GM18858 (cell line): Measurements from ENCODE around the gene ADSL.
"Not testable (repeated sequence)": the region's sequence is repeated elsewhere in the genome, so short reads cannot be mapped to it uniquely, and the experiment has no call there.

ENCODE experiments used
- ATAC-seq: cut with Tn5 transposase; IDR thresholded peaks from one replicate; pipeline ENCODE4 v1.9.1; 2021; ENCODE audit not compliant: unreplicated experiment

The ADSL gene

DNA sequence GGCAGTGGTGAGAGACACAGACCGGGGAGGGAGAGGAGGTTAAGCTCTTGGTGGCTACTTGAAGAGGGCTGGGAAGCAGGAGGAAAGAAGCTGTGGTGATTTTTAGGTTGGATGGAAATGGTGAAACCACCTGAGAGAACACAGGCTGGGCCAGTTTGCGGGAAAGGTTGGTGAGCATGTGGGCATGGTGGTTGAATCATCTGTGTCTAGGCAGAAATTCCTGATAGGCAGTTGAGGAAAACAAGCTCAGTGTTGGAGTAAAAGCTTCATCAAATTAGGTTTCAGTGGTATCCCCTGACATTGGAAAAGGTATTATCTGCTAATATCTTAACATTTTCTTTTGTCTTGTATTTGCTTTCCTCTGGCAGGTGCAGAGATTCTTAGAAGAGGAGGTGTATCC lies 19.8 kb downstream of the ADSL start:
- ATAC-seq, result no peak

DNA sequence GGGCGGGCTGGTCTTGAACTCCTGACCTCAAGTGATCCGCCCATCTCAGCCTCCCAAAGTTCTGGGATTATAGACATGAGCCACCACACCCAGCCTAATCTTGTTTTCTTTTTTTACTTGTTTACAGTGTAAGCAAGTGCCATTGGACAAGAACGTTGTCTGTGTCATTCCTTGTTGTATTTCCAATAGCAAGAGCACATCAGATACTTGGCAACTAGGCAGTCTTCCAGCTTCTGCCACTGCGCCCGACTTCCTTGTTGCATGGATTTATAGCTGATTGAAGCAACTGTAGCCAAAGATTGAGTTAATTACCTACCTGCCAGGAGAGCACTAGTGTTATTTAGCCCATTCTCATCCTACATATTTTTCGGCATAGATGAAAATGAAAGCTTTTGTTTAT lies 21.0 kb downstream of the ADSL start:
- no peak for ATAC-seq

DNA sequence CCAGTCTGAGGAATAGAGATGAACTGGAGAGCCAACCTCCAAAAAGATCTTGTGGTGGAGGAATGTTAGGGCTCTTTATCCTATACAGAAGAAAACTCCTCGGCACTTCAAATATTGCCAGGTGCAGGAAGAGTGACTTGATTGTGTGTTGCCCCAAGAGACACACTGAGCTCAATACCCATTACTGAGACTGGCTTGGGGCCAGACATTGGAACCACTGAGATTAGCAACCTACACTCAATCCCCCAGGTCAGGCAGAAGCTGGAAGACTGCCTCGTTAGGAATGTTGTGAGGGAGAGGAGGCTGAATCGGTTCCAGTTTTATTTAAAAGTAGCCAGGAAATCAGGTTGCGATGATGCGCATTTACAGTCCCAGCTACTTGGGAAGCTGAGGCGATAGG lies 21.7 kb downstream of the ADSL start:
- ATAC-seq, result no peak

DNA sequence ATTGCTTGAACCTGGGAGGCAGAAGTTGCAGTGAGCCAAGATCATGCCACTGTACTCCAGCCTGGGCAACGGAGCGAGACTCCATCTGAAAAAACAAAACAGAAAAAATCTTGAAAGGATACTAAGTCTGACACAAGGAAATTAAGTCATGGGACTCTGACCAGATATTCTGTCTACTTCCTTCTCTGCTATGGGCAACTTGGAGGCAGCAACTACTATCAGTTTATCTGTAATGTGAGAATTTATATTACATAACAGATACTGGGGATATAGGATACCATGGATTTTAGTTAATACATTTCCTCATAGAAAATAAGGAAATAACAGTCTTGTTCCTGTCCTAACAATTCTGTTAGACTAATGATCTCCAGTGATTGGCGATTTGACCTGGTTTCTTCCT lies 22.5 kb downstream of the ADSL start:
- no peak for ATAC-seq

DNA sequence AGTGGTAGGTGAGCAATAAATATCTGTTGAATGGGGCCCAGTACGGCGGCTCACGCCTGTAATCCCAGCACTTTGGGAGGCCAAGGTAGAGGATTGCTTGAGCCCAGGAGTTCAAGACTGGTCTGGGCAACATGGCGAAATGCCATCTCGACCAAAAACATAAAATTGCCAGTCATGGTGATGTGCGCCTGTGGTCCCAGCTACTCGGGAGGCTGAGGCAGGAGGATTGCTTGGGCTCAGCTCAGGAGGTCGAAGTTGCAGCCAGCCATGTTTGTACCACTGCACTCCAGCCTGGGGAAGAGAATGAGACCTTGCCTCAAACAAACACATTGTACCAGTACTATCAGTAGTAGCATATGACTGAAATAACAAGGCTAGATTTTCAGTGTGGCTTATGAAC lies 28.3 kb downstream of the ADSL start:
- no peak for ATAC-seq

DNA sequence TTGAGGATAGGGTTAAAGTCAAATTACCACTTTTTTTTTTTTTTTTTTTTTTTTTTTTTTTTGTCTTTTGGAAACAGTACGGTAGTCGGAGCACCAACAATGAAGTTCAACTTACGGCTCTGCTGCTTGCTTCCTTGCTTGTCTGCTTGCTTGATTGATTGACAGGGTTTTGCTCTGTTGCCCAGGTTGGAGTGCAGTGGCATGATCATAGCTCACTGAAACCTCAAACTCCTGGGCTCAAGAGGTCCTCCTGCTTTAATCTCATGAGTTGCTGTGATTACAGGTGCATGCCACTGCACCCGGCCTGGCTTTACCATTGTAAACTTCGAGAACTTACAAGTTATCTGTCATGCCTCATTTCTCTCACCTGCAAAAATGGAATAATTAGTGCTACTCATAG lies 29.8 kb downstream of the ADSL start:
- ATAC-seq, result no peak

DNA sequence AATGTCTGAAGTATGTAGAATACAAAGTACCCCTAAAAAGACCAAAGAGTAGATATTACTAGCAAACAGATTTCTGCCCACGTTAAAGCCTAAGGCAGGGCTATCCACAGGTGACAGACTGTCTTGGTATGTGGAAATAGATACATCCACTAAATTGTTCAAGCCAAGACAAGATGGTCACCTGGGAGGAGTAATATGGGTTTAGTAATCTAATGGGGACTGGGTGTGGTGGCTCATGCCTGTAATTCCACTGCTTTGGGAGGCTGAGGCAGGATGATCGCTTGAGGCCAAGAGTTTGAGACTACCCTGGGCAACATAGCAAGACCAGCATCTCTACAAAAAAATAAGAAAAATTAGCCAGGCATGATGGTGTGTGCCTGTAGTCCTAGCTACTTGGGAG lies 31.6 kb downstream of the ADSL start:
- no peak for ATAC-seq

DNA sequence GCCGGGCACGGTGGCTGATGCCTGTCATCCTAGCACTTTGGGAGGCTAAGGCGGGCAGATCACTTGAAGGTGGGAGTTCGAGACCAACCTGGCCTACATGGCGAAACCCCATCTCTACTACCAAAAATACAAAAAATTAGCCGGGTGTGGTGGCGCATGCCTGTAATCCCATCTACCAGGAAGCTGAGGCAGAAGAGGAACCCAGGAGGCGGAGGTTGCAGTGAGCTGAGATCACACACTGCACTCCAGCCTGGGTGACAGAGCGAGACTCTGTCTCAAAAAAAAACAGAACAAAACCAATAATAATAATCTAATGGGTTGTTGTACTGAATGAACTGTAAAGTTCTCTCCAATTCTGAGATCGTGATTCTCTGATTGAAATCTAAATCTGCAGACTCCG lies 32.1 kb downstream of the ADSL start:
- ATAC-seq, result not testable (repeated sequence)

DNA sequence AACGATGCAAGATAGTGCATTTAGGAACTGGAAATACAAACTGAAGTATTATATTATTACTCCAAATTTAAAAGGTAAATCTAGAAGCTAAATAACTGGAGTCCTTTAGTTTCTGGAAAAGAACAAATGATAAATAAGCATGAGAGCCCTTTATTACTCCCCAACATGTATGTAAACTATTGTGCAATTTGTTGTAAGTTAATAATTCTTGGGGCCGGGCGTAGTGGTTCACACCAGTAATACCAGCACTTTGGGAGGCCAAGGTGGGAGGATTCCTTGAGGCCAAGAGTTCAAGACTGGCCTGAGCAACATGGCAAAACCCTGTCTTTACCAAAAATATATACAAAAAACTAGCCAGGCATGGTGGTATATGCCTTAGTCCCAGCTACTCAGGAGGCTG lies 35.2 kb downstream of the ADSL start:
- ATAC-seq, result no peak

DNA sequence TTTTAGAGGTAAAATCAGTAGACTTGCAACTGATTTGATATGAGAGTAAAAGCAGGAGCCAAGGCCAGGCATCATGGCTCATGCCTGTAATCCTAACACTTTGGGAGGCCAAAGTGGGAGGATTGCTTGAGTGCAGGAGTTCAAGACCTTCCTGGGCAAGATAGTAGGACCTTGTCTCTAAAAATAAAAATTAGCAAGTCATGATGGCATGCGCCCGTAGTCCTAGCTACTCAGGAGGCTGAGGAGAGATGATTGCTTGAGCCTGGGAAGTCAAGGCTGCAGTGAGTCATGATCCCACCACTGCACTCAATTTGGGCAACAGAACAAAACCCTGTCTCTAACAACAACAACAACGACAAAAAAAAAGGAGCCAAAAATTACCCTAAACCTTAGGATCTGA lies 37.6 kb downstream of the ADSL start:
- ATAC-seq, result no peak

DNA sequence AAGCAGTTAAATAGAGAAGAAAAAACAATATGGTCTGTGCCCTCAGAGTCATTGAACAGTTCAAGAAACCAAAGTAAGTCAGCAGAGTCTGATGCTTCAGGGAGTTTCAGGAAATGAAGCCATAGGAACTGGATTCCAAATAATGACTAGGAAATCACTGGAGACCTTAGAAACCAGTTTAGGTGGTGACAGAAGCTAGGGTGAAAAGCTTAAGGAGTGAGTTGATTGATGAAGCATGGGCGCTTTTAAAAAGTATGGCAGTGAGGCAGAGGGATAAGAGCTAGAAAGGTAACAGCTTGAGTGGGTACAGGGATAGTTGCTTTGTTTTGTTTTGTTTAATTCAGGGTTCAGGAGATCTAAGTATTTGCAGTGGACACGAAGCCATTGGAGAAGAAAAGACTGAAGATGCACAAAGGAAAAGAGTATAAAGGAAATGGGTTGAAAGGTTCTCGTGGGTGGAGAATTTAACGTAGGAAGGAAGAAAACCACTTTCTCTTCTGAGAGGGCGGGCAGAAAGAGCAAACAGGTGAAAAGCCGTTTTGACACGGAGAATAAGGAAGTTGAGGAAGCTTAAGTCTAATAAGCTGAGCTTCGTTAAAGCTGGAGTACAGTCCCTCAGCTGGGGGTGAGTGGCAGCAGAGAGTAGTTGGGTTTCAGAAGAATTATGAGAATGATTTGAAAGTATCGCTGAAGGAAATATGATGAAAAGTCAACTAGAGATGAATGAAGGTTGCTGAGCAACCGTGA lies 38.9 kb downstream of the ADSL start:
- ATAC-seq, result no peak

DNA sequence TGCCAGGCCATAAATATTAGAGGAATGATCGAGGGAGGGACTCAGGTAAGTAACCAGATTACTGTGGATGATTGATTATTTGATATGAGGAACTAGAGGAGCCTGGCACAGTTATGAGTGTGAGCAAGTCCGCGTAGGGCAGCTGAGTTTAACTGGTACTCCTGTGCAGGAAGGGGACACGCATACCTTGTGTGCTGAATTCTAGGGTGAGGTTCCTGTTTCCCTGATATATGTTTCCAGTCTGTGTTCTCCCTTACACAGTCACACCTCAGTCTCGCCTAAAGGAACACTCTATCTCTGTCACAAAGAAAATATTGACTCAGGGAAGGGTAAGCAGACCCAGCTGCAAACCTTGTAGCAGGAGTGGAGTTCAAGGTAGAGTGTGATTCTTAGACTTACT lies 41.4 kb downstream of the ADSL start:
- ATAC-seq, result no peak

DNA sequence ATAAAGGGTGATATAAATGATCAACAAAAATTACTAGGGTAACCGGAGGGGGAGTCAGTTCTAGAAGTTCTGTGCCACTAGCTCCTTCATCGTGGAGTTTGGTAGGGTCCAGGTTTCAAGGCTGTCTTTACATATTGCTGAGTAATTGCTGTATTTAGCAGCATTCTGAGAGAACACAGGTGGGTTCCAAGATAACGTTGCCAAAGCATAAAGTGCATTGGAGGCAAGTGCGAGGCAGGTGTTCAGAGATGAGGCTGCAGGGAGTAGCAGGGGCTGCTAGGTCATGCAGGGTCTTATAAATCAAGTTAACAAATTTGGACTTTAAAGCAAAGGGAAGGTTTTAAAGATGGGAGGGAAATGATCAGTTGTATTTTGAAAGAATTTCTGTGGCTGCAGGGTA lies 41.9 kb downstream of the ADSL start:
- ATAC-seq, result no peak

DNA sequence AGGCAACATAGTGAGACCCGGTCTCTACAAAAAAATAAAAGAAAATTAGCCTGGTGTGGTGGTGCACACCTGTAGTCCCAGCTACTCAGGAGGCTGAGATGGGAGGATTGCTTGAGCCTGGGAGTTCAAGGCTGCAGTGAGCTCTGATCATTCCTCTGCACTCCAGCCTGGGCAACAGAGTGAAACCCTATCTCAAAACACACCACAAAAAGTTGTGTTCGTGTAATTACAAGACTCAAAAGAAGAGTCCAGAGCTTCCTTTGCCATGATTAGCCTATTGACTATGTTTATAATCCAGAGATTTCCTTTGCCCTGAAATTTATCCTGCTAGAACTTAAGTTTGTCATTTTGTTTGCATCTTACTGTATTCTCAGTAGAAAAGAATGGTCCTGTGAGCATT lies 45.1 kb downstream of the ADSL start:
- no peak for ATAC-seq

DNA sequence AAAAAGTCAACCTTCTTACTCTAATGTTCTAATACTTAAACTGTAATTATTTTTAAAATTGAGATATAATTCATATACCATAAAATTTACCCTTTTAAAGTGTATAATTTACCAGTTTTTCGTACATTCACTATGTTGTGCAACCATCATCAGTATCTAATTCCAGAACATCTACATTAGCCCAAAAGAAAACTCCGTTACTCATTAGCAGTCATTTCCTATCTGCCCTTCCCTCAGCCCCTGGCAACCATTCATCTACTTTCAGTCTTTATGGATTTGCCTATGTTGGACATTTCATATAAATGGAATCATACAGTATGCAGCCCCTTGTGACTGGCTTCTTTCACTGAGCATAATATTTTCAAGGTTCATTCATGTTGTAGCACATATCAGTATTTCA lies 46.3 kb downstream of the ADSL start:
- ATAC-seq, result no peak

DNA sequence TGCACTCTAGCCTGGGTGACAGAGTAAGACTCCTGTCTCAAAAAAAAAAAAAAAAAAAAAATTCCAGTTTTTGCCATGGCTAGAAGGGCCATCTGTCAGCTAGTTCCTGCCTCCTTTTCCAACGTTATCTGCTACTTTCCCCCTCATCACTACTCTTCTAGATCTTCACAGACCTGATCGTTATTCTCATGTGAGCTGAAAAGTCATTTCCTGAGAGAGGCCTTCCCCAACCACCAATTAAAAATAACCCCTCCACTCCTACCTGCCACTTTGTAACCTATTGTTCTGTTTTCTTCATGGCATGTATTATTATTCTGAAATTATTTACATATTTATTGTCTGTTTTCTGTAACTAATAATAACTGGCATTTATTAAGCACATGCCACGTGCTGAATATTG lies 48.3 kb downstream of the ADSL start:
- no peak for ATAC-seq

DNA sequence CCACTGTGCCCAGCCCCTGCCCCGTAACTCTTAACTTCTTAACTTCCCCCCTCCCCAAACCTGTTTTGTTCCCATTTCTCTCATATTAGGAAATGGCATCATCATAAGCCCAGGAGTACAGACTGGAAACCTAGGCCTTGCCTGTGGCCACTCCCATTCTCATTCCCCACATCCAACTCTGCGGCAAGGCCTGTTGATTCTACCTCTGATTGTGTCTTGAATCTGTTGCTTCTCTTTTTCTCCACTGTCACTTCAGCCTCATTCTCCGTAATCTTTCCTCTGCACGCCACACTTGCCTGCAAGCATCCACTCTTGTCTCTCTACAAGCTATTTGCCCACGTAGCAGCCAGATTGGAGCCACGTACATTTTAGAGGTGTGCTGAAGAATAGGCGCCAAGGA lies 49.3 kb downstream of the ADSL start:
- no peak for ATAC-seq

DNA sequence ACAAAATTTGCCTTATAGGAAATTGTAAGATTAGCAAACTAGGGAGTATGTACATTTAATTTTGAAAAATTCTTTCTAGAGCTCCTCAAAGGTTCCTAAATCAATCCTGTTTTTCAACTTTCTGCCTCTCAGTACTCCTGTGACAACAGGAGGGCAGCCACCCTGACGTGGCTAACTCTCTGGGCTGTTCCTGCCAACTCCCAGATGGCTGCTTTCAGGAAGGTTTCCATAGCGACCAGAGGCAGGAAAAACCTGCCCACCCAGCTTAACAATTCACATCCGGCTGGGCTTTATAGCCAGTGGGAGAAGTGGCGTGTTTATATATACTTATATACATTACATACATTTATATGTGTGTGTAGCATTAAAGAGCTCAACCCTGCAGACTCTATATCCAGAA lies 50.6 kb downstream of the ADSL start:
- ATAC-seq, result no peak

DNA sequence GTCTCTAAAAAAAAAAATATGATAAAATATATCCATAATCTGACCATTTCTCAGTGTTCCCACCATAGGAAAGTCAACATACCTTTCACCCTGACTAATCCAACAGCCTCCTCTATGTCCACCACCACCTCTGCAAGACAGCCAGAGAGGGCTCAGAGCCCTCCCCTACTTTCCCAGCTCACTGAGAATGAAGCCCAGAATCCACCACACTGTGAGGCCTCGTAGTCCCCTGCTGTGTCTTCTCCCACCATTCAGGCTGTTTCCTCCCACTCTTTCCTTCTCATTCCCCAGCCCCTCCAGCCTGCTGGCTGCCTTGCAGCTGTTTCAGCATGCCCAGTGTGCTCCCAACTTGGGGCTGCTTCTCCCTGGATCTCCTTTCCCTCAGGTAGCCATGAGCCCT lies 51.1 kb downstream of the ADSL start:
- no peak for ATAC-seq

DNA sequence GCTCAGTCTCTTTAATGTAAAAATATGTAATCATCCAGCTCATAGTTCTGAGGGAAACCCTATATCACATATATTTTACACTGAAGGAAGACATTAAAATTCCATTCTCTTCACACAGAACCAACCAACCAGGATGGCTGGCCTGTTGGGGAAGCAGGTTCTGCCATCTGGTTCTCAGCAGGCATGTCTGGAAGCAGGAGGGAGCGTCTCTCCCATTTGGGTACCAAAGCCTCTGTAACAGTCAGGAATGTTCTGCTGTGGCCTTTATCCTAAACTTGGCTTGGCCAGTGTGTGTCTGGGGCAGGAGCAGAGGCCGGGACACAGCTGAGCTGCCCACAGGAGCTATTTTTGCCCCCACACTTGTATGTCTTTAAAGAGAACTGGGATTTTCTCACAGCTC lies 53.3 kb downstream of the ADSL start:
- ATAC-seq, result no peak

DNA sequence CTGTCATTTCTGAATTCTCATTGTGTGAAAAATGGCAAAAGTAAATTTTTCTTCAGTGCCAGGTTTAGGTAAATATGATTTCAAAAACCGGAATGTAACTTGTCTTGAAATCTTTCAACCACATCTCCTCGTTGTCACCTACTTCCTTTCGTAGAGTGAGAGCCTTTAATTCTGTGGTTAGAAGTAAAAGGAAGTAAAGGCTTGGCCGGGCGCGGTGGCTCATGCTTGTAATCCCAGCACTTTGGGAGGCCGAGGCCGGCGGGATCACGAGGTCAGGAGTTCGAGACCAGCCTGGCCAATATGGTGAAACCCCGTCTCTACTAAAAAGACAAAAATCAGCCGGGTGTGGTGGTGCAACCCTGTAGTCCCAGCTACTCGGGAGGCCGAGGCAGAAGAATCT lies 53.9 kb downstream of the ADSL start:
- ATAC-seq, result no peak

DNA sequence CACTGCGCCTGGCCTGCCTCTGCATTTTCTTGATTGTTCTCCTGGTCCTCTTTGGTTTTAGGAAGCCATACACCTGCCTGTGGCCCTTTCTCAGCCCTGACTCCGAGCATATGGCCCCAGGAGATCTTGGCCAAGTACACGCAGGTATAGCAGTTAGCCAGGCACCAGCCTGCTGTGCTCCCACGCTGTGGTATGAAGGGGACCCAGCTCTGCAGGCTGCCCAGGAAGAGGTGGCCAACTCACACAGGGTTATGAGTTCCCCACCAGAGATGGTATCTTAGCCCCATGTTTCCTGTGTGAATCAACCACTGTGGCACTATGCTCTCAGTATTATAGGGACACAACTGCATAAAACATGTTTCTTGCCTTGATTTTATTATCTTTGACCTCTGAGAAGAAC lies 55.2 kb downstream of the ADSL start:
- ATAC-seq, result no peak

DNA sequence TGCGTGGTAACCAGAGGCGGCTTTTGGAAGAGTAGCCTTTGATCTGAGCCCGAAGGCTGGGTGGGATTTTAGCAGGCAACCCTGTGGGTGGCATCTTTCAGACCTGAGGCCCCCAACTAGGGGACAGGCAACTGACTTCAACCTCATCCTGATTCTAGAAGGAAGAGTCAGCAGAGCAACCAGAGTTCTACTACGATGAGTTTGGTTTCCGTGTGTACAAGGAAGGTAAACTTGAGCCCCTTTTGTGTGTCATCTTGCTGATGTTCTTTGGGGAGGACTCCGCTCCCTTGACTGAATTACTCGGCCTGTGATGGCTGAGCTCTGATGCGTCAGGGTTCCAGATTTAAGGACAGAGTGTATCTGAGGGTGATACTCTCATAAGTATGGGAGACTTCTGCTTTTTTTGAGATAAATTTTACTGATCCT lies 55.7 kb downstream of the ADSL start:
- ATAC-seq, result no peak

DNA sequence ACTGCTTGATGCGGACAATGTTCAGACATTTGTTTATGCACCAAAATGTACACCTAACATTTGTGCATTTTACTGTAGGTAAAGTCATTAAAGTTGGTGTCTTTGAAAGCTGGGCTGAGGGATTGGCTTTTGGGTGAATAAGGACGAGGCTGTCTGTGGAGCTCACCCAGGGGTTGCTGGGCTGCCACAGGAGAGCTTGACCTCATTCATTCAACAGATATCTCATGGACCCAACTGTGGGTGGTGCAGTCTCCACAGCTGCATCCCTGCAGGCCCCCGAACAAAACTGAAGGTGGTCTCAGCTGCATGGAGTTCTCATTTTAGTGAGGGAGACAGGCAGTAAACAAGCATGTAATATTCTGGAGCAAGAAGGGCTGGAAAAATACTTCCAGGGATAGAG lies 56.8 kb downstream of the ADSL start:
- no peak for ATAC-seq
